IMR-90 (cell line): ENCODE data around the gene GLMP. TPM values are rescaled to one million over a fixed set of nuclear protein-coding genes. Genes with fewer than 3 reads are reported as not detected.

Source experiments
- ATAC-seq: fragments of 200-7000 bp; cut with Tn5 transposase; 2 replicates; pipeline ENCODE4 v1.9.1; 2020; ENCODE audit warnings: low read depth, mild to moderate bottlenecking, moderate library complexity
- BruUV-seq: library from RNA; stranded (reverse); fragments of 400-500 nt; replicated peaks from 2 replicates; lab custom pipeline; 2021; lab: Mats Ljungman, UMichigan
- CTCF ChIA-PET: fragments of 300-600 bp; formaldehyde crosslinking; extraction: SDS; loops from one replicate; lab custom pipeline; 2021; ENCODE audit warnings: antibody characterized with exemption; lab: Yijun Ruan, JAX
- POLR2A ChIA-PET: fragments of 300-600 bp; sonication (Branson Sonifier 250); formaldehyde crosslinking; loops from one replicate; lab custom pipeline; 2022; ENCODE audit warnings: antibody characterized with exemption; ENCODE audit not compliant: unreplicated experiment; lab: Charles Lee
- DNase-seq: peaks from one replicate; pipeline ENCODE4 v3.0.0; 2013
- H2AFZ ChIP-seq: replicated peaks from 2 replicates; pipeline ENCODE3; 2013; ENCODE audit warnings: low read length, mild to moderate bottlenecking; ENCODE audit not compliant: poor library complexity
- H2AK5ac ChIP-seq: 2 replicates; pipeline ENCODE4 v1.6.1; 2013; ENCODE audit warnings: low read depth, low read length, inconsistent platforms
- H2AK9ac ChIP-seq: replicated peaks from 2 replicates; pipeline ENCODE3; 2013; ENCODE audit warnings: mild to moderate bottlenecking, low read depth, low read length, moderate library complexity; ENCODE audit not compliant: poor library complexity
- H2BK120ac ChIP-seq: 2 replicates; pipeline ENCODE4 v1.6.1; 2013; ENCODE audit warnings: low read depth, low read length, inconsistent platforms
- H2BK15ac ChIP-seq: 3 replicates; pipeline ENCODE4 v1.6.1; 2013; ENCODE audit warnings: low read depth, low read length, inconsistent platforms
- H2BK20ac ChIP-seq: 2 replicates; pipeline ENCODE4 v1.6.1; 2013; ENCODE audit warnings: low read depth, mild to moderate bottlenecking, inconsistent platforms, low read length, moderate library complexity
- H2BK5ac ChIP-seq: 2 replicates; pipeline ENCODE4 v1.6.1; 2013; ENCODE audit warnings: mild to moderate bottlenecking, low read depth, low read length, inconsistent platforms; ENCODE audit not compliant: poor library complexity, severe bottlenecking
- H3K14ac ChIP-seq: replicated peaks from 2 replicates; pipeline ENCODE4 v1.6.1; 2013; ENCODE audit warnings: low read depth, low read length, inconsistent platforms
- H3K18ac ChIP-seq: 2 replicates; pipeline ENCODE4 v1.6.1; 2013; ENCODE audit warnings: low read depth, low read length, control low read depth
- H3K23ac ChIP-seq: 2 replicates; pipeline ENCODE4 v1.6.1; 2013; ENCODE audit warnings: low read depth, low read length, inconsistent platforms
- H3K27ac ChIP-seq: 2 replicates; pipeline ENCODE4 v1.5.1; 2013; ENCODE audit warnings: mild to moderate bottlenecking, control low read depth, low read length; ENCODE audit not compliant: insufficient read depth
- H3K27me3 ChIP-seq: 2 replicates; pipeline ENCODE4 v1.6.1; 2013; ENCODE audit warnings: low read length; ENCODE audit not compliant: control insufficient read depth, insufficient read depth
- H3K36me3 ChIP-seq: 2 replicates; pipeline ENCODE4 v1.6.1; 2013; ENCODE audit warnings: low read length, mixed read lengths; ENCODE audit not compliant: control insufficient read depth, insufficient read depth
- H3K4ac ChIP-seq: 2 replicates; pipeline ENCODE4 v1.6.1; 2013; ENCODE audit warnings: low read depth, low read length, inconsistent platforms
- H3K4me1 ChIP-seq: 2 replicates; pipeline ENCODE4 v1.6.1; 2013; ENCODE audit warnings: low read length, mixed read lengths; ENCODE audit not compliant: control insufficient read depth, insufficient read depth
- H3K4me2 ChIP-seq: 2 replicates; pipeline ENCODE4 v1.6.1; 2013; ENCODE audit warnings: low read depth, mild to moderate bottlenecking, control low read depth, low read length, moderate library complexity
- H3K4me3 ChIP-seq: 2 replicates; pipeline ENCODE4 v1.5.1; 2013; ENCODE audit warnings: low read depth, mild to moderate bottlenecking, control low read depth, low read length, moderate library complexity; ENCODE audit not compliant: insufficient read depth
- H3K56ac ChIP-seq: 2 replicates; pipeline ENCODE4 v1.6.1; 2013; ENCODE audit warnings: low read length, inconsistent platforms; ENCODE audit not compliant: insufficient read depth; ENCODE audit errors: extremely low read depth
- H3K79me1 ChIP-seq, 2 experiments: 2 replicates each; pipeline ENCODE4 v1.6.1; 2013; ENCODE audit warnings: low read length in 2 of 2, inconsistent platforms in 1 of 2, low read depth in 1 of 2
- H3K9ac ChIP-seq: 2 replicates; pipeline ENCODE4 v1.6.1; 2013; ENCODE audit warnings: low read depth, low read length, control low read depth
- H3K9me1 ChIP-seq: 2 replicates; pipeline ENCODE4 v1.6.1; 2013; ENCODE audit warnings: low read length, inconsistent platforms; ENCODE audit not compliant: insufficient read depth
- H3K9me3 ChIP-seq: 2 replicates; pipeline ENCODE4 v1.6.1; 2013; ENCODE audit warnings: low read length; ENCODE audit not compliant: control insufficient read depth, insufficient read depth
- H4K20me1 ChIP-seq: 2 replicates; pipeline ENCODE4 v1.6.1; 2013; ENCODE audit warnings: low read length, inconsistent platforms; ENCODE audit not compliant: insufficient read depth
- H4K5ac ChIP-seq: 2 replicates; pipeline ENCODE4 v1.6.1; 2013; ENCODE audit warnings: mild to moderate bottlenecking, low read depth, low read length, control low read depth
- H4K8ac ChIP-seq, 2 experiments: 2 replicates each; pipeline ENCODE4 v1.6.1; 2013; ENCODE audit warnings: low read depth in 2 of 2, low read length in 2 of 2, control low read depth in 1 of 2, inconsistent platforms in 1 of 2
- H4K91ac ChIP-seq: 2 replicates; pipeline ENCODE4 v1.6.1; 2013; ENCODE audit warnings: low read depth, low read length, inconsistent platforms; ENCODE audit not compliant: insufficient read depth
- BHLHE40 ChIP-seq: fragments of 150-350 bp; IDR thresholded peaks from 2 replicates; pipeline ENCODE4 v1.6.1; 2016; ENCODE audit warnings: mild to moderate bottlenecking, low read depth, low read length
- CEBPB ChIP-seq: IDR thresholded peaks from 2 replicates; pipeline ENCODE4 v1.6.1; 2012; ENCODE audit warnings: low read depth, low read length, improper control_type of control experiment
- ELK1 ChIP-seq: fragments of 150-350 bp; IDR thresholded peaks from 2 replicates; pipeline ENCODE4 v1.6.1; 2016; ENCODE audit warnings: low read depth, mild to moderate bottlenecking, low read length, moderate library complexity, borderline replicate concordance
- FOS ChIP-seq: fragments of 150-350 bp; IDR thresholded peaks from 2 replicates; pipeline ENCODE4 v1.6.1; 2016; ENCODE audit warnings: low read depth, low read length
- MXI1 ChIP-seq: IDR thresholded peaks from 2 replicates; pipeline ENCODE4 v1.6.1; 2012; ENCODE audit warnings: low read depth, mild to moderate bottlenecking, low read length, moderate library complexity, borderline replicate concordance
- USF2 ChIP-seq: fragments of 150-350 bp; IDR thresholded peaks from 2 replicates; pipeline ENCODE4 v1.6.1; 2017; ENCODE audit warnings: mild to moderate bottlenecking, antibody characterized with exemption, low read length, low read depth
- WGBS, 2 experiments: methylation state at CpG; one replicate each; pipeline versions ENCODE4 v1.1.5 to v1.1.7; 2013; ENCODE audit warnings: missing lambda C conversion rate in 2 of 2; ENCODE audit not compliant: insufficient read length in 1 of 2; ENCODE audit errors: extremely low coverage in 2 of 2; 5-methylcytosine and 5-hydroxymethylcytosine counted together
- dilution Hi-C: fragments of 300-500 bp; cut with HindIII; formaldehyde crosslinking; loops from one replicate; pipeline ENCODE4 v1.14.3; 2018; ENCODE audit warnings: low sequenced_read_pairs; ENCODE audit not compliant: unreplicated experiment
- in situ Hi-C: fragments of 300-500 bp; cut with MboI; formaldehyde crosslinking; loops from 3 replicates; pipeline ENCODE4 v1.14.3; 2019; ENCODE audit warnings: low sequenced_read_pairs, inconsistent platforms, mixed read lengths
- intact Hi-C: fragments of 100-400 bp; cut with micrococcal nuclease; formaldehyde crosslinking; loops from 2 replicates; pipeline ENCODE4 v1.10.0; 2022
- polyA plus RNA-seq, 3 experiments: library from polyadenylated mRNA; depleted of rRNA; stranded (reverse); fragments of >200 nt; gene quantifications; 2 replicates each; pipeline ENCODE4 v1.2.3, GENCODE V29; 2012; ENCODE audit warnings: low replicate concordance in 1 of 3
- total RNA-seq: library from RNA; depleted of rRNA; stranded (reverse); fragments of >200 nt; gene quantifications from 2 replicates; pipeline ENCODE4 v1.2.3, GENCODE V29; 2012

GLMP gene
- total and polyA plus RNA-seq, 2 of the 4 experiments (the other 2 are of a cell fraction) = 32.6 to 43.1 TPM

- Histone ChIP-seq H3K4me3 (no peak overlapping the region), H3K56ac (no peak overlapping the region), H4K5ac (no peak overlapping the region), H4K20me1 (peaks cover 12% of the 10 kb centered on the region; the same call in 1 of the 2 replicates), H4K91ac (no peak overlapping the region), H3K36me3 (peaks cover 71% of the 10 kb centered on the region), H2BK15ac (no peak overlapping the region), H3K4me1 (peaks cover 1% of the 10 kb centered on the region; the same call in 1 of the 2 replicates), H2AK5ac (no peak overlapping the region), H2AFZ (no peak overlapping the region), H2BK120ac (no peak overlapping the region), H3K9ac (no peak overlapping the region), H2AK9ac (no peak overlapping the region), H3K18ac (no peak overlapping the region), H3K23ac (no peak overlapping the region), H3K79me1 (peaks cover 2 to 31% of the 10 kb centered on the region in 2 experiments), H3K27me3 (no peaks in the 10 kb centered on the region), H3K4me2 (no peak overlapping the region), H4K8ac (no peak overlapping the region), H3K14ac (no peak overlapping the region), H2BK5ac (no peak overlapping the region), H3K9me1 (0 out of 2 replicates have a peak, but pooled peaks cover 2% of the 10 kb centered on the region), H3K9me3 (no peaks in the 10 kb centered on the region), H2BK20ac (no peak overlapping the region), H3K27ac (no peak overlapping the region), H3K4ac (no peak overlapping the region)
- TF ChIP-seq CEBPB (peak; percentile 77), FOS (no peak), USF2 (no peak), ELK1 (no peak), BHLHE40 (no peak), MXI1 (no peak)
- dilution Hi-C loops = no loop called here
- ChIA-PET CTCF (no interaction called here), POLR2A (no interaction called here)
- ATAC-seq (no peak), DNase-seq (no peak)
- in situ Hi-C loops = loop anchor here (5.0 kb wide), 1 partner anchor 220 kb away; no protein-coding TSS in a partner anchor
- WGBS, 2 experiments = 80% methylated on average over 2 of the region's 7 CpGs; no CpG with 5 or more reads in 1 of the 2 experiments
- BruUV-seq = no TSS peak
- intact Hi-C loops = loop anchor here (5.0 to 10.0 kb wide), 2 partner anchors 50 to 222 kb away; no protein-coding TSS in a partner anchor
Observed at GRCh38 chr1:156316909-156317308, 21.4 kb upstream of the GLMP start.
